ENCODE results near the gene ATP11A.

Gene ATP11A

DNA sequence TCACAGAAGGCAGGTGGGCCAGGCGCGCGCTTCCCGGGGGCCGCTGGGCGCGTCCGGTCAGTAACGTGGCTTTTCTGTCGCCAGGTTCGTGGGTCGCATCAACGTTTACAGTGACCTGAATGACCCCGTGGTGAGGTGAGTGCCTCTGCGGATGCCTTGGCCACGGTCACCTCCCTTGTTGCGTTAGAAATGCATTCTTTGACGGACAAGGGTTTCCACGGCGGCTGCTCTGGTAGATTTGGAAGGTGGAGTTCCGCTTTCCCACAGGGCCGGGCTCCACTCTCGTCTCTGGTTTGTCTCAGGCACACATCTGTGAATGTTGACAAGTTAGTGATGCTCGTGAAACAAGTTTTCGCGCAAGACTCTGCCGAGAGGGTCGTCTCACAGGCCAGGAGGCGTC lies 130.0 kb downstream of the ATP11A start:
- no peak for DNase-seq (ENCODE audit: low read depth)

DNA sequence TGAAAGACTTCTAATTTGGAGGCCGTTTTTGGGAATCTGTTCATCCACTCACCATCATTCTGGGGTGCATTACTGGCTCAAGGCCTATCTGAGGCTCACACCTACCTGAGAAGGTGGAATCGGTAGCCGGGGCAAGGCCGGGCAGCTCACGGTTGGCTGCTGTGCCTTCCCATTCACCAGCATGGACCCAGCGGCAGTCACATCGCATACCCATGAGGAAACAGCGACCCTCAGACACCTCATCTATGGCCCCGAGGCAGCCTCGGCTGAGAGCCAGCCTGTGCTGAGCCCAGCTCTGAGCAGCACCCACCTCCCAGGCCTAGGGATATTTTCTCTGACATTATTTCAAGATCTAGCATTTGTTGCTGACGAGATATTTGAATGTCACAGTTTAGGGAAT lies 130.5 kb downstream of the ATP11A start:
- no peak for DNase-seq (ENCODE audit: low read depth)

DNA sequence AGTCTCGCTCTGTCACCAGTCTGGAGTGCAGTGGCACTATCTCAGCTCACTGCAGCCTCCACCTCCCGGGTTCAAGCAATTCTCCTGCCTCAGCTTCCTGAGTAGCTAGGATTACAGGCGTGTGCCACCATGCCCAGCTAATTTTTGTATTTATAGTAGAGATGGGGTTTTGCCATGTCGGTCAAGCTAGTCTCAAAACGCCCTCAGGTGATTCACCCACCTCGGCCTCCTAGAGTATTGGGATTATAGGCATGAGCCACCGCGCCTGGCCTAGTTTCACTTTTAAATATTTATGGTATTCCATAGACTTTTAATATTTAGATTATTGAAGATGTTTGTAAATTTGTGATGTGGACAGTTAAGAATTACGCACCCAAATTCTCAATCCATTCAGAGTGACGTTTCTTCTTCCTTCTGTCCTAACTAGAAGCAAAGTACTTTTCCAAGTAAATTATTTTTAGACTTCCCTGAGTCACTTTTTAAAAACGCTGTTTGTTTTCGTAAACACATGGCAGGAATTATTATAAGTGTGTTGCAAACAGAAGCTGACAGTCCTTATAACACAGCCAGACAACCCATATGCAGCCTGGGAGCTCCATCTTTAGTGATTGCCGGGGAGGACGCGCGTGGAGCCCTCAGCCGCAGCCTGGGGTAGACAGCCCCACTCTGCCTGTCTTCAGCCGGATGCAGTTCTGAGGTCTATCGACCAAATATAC lies 131.7 kb downstream of the ATP11A start:
- no peak for DNase-seq (ENCODE audit: low read depth)

DNA sequence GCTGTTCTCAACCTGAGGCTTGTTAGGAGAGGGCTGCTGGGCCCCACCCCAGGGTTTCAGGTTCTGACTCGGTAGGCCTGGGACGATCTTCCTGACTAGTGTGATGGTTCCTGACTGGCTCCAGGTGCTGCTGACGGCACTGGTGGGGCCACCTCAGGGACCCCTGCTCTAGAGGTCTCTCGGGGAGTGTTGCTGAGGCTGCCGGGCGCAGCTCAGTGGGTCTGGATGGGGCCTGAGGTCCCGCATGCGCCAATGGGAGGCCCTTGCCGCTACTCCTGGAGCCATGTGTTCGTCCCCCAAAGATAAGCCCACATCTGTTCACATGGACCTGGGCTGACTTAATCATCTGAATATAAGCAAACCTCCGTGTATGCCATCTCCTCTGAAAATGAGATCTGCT lies 133.0 kb downstream of the ATP11A start:
- DNase-seq (ENCODE audit: low read depth), result no peak

DNA sequence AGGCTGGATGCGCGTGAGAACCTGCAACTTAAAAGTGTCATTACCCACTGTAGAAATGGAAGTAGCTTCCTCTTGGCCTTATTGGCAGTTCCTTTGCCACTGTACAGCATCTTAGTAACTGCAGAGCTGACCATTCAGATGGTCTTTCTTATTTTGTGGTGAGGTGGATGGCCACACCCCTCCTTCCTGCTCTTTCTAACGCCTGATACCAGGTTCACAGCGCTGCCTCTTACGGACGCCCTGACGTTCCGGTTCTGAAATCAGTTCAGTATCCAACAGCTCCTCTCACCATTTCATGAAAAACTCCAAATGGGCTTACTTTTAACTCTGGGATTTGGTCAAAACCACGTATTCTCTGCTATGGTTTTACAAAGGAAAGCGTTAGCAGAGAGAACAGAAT lies 134.6 kb downstream of the ATP11A start:
- DNase-seq (ENCODE audit: low read depth), result no peak

DNA sequence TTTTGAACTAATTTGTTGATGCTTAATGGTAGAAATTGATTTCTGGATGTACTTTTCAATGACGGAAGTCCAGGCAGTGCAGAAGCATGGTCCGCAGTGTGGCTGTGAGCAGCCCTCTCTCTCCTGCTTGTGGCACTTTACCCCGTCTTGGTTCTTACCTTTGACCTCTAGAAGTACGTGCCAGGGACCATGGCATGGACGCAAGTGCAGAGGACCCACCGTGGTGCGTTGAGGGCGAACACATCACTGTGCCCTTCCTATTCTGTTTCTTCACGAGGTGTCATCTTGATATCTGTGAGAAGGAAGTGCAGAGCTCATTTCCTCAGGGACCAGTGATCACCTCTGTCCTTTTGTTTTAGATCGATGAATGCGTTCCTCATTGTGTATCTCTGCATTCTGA lies 135.2 kb downstream of the ATP11A start:
- DNase-seq (ENCODE audit: low read depth), result no peak

DNA sequence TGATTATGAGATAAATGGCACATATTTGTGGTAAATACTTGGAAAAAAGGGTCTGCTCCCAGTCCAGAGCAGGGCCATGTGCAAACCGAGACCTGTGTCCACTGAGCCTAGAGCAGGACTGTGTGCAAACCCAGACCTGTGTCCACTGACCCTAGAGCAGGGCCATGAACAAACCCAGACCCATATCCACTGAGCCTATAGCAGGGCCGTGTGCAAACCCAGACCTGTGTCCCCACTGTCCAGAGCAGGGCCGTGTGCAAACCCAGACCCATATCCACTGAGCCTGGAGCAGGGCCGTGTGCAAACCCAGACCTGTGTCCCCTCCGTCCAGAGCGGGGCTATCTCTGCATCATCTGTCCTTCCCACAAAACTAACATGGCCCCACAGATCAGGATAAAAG lies 136.0 kb downstream of the ATP11A start:
- no peak for DNase-seq (ENCODE audit: low read depth)

DNA sequence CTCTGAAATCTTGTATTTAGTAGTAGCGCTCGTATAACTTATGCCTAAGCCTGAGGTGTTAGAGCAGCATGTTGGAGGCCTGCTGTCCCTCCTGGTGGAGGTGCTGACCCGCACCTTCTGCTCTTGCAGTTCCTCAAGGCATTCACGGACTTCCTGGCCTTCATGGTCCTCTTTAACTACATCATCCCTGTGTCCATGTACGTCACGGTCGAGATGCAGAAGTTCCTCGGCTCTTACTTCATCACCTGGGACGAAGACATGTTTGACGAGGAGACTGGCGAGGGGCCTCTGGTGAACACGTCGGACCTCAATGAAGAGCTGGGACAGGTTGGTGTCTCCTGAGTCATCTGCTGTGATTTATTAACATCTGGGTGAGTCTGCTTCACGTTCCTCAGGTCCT lies 136.7 kb downstream of the ATP11A start:
- no peak for DNase-seq (ENCODE audit: low read depth)

DNA sequence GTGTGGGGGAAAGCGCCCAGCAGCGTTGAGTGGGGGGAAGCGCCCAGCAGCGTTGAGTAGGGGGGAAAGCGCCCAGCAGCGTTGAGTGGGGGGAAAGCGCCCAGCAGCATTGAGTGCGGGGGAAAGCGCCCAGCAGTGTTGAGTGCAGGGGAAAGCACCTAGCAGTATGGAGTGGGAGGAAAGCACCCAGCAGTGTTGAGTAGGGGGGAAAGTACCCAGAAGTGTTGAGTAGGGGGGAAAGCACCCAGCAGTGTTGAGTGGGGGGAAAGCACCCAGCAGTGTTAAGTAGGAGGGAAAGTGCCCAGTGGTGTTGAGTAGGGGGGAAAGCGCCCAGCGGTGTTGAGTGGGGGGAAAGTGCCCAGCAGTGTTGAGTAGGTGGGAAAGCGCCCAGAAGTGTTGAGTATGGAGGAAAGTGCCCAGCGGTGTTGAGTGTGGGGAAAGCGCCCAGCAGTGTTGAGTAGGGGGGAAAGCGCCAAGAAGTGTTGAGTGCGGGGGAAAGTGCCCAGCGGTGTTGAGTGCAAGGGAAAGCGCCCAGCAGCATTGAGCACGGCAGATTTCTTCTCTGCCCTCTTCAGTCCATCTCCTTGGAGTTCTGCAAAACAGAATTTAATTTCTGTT lies 138.4 kb downstream of the ATP11A start:
- no peak for DNase-seq (ENCODE audit: low read depth)

DNA sequence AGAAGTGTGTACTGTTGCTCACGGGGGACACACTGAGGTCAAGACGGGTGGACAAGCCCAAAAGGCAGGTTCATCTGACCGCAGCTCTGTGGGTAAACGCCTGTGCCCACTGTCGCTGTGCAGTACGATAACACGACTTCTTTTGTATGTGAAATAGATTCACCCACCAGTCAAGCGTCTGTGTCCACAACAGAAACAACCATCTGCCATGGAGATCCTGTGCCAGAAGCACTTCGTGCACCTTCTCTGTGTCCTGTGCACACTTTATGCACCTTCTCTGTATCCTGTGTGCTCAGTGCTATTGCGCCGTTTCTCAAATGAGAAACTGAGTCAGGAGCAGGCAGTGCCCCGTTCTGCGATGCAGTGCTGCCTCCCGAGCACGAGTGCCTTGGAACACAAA lies 138.9 kb downstream of the ATP11A start:
- DNase-seq (ENCODE audit: low read depth), result no peak

DNA sequence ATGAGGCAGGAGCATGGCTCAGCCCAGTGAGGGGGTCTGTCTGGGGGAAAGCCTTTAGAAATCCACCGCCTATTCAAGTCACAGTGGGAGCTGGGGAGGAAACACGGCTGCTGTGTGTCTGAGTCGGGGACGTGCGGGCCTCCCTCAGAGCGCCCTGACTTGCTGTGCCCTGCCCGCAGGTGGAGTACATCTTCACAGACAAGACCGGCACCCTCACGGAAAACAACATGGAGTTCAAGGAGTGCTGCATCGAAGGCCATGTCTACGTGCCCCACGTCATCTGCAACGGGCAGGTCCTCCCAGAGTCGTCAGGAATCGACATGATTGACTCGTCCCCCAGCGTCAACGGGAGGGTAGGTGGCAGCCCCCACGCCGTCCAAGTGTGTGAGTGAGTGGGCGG lies 141.4 kb downstream of the ATP11A start:
- DNase-seq (ENCODE audit: low read depth), result no peak

DNA sequence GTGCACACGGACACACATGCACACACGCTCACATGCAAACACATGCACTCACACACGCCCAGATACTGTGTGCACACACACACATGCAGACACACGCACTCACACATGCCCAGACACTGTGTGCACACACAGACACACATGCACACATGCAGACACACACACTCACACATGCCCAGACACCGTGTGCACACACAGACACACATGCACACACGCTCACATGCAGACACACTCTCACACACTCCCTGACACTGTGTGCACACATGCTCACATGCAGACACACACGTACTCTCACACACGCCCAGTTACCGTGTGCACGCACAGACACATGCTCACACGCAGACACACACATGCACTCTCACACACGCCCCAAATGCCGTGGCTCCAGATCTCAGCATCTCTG lies 142.0 kb downstream of the ATP11A start:
- DNase-seq (ENCODE audit: low read depth), result no peak

DNA sequence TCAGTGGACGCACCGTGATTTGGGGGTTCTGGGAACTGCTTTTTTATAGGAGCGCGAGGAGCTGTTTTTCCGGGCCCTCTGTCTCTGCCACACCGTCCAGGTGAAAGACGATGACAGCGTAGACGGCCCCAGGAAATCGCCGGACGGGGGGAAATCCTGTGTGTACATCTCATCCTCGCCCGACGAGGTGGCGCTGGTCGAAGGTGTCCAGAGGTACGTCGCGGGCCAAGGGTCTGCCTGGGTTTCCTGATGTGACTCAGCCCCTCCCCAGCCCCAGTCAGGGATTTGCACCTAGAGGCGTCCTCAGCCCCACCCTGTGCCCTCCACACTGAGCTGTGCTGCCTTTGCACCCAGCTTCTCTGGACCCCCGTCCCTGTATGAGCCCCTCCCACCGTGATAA lies 143.0 kb downstream of the ATP11A start:
- no peak for DNase-seq (ENCODE audit: low read depth)

DNA sequence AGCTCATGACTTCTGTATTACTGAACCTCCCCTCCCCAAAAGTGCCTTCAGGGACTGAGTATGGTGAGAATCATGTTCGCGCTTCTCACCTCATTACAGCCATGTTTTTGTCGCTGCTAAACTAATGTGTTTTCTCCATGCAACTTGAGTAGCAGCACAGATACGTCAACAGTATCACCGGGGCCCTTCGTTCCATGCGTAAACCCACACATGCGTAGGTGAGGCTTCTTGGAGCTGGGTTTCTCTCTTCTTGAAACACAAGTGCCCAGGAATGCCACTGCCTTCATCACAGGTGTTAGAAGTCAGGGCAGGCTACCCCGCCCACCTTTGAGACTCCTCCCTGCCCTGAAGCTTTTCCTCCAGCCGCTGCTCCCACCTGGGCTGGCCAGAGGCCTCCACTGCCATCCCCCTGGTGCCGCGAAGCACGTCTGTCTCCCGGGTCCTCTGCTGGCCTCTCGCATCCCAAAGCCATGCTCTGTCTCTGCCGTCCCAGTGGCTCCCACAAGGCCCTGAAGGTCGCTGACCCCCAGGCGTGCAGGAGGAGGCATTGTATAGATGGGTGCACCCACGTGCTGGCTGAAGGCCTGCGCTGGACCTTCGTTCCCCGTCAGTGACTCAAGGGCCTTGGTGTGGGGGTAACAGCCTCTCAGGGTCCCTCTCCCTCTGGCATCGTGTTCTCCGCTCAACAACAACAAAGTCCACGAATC lies 143.9 kb downstream of the ATP11A start:
- DNase-seq (ENCODE audit: low read depth), result no peak

DNA sequence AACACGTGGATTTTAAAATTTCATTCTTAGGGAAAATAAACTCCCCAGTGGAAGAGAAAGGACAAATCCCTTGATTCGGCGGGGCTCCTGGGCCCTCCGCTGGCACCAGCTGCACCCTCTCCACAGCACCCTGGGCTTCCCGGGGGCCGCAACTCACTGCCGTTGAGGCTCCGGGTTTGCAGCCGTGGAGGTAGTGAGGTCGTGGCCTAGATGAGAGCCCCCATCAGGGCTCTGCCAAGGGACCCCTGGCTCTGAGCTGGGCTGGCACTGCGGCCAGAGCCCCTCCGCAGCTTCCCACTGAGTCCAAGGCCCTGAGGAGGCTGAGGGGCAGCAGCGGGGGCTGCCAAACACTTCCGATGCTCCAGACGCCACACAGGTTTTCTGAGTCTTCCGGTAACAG lies 145.5 kb downstream of the ATP11A start:
- no peak for DNase-seq (ENCODE audit: low read depth)

DNA sequence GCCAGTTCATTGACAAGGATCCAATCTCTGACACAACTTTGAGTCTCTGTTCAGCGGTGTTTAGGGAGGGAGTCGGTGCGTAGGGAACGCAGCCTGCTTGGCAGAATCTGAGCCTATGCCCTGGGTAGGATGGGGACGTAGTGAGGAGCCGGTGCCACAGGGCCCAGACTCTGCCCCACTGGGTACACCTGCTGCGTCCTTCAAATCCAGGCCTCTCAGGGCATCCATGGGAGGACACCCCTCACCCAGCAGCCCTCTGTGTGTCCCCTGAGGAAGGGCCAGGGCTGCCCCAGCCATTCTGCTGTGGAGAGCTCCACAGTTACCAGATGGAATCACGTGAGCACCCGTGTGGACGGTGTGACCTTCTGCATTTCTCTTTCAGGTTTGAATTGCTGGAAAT lies 146.0 kb downstream of the ATP11A start:
- no peak for DNase-seq (ENCODE audit: low read depth)

DNA sequence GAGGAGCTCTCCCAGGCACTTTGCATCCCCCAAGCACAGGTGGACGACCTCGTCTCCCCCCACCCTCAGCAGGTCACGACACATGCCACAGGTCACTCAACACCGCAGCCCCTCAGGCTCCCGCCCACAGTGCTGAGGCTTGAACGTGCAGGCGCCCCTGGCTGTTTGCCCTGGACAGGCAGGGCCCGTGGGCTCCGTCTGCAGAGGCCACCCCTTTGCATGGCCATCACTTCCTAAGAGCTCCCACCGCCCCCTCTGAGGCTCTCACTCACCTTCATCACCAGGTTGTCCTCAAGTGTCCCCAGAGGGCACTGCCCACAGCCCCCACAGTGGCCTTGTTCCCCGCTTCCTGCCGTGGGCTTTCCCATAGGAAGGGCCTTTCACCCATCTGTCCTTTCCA lies 147.1 kb downstream of the ATP11A start:
- no peak for DNase-seq (ENCODE audit: low read depth)

DNA sequence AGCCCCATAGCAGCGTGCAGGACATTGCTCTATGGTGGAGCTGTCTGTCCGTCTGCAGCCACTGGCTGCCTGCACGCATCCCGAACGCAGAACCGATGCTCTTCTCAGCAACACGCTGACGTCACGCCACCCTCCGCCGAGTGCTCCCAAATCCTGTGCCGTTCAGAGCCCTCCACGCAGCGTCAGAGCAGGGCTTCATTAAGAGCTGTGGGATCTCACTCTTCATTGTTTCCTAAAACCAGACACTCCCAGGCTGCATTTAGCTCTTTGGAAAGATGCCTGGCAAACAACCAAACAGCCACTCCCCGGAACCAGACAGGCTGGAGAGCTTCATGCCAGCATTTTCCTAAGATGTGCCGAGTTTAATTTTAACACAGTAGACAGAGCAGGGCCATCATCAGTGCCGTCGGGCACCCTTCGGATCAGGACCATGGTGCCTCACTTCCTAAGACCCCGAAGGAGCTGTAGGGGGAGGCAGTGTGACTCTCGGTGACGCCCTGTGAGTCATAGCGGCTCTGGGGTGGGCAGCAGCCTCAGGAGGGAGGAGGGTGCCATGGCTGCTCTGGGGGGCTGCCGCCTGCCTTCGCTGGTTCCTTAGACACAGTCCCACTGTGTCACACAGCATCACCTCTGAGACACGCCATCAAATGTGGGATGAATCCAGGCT lies 147.7 kb downstream of the ATP11A start:
- no peak for DNase-seq (ENCODE audit: low read depth)

DNA sequence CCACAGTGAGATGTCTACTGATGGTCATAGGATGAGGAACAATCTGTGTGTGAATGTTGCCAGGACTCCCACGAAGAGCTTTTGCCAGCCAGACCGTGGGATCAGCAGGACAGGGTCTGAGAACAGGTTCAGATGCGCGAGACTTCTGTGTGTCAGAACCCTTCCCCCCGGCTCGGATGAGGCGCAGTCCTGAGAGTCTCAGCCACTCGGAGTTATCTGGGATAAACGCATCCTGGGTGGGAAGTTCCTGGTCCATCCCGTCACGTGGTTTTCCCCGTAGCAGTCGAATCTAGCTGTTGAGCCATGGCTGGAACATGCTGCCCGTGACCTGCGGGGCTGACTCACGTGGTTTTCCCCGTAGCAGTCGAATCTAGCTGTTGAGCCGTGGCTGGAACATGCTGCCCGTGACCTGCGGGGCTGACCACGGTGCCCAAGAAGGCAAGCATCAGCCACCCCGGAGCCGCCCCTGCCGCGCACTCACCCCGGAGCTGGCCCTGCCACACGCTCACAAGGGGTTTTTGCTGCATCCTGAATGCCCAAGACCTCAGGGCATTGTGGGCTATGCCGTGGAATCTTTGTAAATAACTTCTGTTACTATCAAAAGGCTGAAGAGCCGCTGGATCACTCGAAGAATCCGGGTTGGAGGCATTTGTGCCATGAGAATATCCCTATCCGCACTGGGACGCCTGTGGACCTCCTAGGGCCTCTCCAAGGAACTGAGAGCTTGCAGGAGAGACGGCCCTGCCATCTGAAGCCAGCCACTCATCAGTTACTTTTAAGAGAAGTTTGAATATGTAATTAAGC lies 148.4 kb downstream of the ATP11A start:
- DNase-seq (ENCODE audit: low read depth), result no peak

DNA sequence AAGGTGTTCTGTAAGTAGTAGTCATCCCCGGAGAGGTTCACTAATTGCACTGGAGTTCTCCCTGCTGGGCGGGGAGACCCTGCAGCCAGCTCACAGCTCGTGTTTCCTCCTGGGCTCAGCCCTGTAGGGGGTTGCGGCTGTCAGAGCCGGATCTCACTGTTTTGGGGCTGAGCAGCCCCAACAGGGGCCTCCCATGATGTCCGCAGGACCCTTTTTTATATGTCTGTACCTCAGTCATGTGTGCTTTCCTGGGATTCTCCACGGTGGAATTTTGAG lies 148.9 kb downstream of the ATP11A start:
- no peak for DNase-seq (ENCODE audit: low read depth)

DNA sequence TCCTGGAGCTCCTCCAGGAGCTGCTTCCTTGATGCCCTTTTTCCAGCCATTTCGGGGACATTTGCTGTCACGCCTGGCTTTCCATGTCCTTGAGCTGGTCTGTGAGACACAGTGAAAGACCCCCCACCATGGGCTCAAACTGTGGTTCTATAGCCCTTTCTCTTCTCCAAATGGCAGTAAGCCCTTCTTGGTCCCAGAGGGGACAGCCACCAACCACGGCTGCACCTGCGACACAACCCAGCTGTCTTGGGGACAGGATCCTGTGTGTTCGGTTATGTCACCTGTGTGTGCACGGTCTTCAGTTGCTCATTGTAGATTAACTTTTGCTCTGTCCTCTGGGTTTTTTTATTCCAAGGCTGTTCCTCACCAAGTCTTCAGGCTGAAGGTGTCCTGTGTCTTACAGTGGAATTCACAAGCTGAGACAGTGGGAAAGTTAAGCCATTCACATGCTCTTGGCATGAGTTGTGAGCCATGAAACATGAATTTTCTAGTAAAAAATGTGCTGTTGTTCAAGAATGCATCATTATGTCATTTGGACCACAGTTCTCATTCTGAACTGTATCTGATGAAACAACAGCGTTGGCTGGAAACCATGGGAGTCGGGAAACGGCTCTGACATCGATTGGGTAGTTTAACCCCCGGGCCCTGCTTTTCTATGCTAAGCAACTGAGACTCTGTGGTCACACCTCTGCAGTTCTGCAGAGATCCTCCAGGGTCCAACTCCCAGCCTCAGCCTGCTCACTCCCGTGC lies 149.7 kb downstream of the ATP11A start:
- DNase-seq (ENCODE audit: low read depth), result peak; percentile 9

Measured in fibroblast of the conjunctiva (primary cell).